ENCODE results near the gene CPSF4. TPM values are rescaled to one million over a fixed set of nuclear protein-coding genes. Genes with fewer than 3 reads are reported as not detected.

The CPSF4 gene
- polyA plus RNA-seq, 1 donor from 2014 or later: 209 TPM

- peaks cover 7% of the 10 kb centered on the region for H3K79me2 ChIP-seq (replicated peaks; ENCODE audit: insufficient read depth, low read length)
- H4K20me1 ChIP-seq (ENCODE audit: insufficient read depth): no peaks in the 10 kb centered on the region
- TF ChIP-seq, protein P1, sequence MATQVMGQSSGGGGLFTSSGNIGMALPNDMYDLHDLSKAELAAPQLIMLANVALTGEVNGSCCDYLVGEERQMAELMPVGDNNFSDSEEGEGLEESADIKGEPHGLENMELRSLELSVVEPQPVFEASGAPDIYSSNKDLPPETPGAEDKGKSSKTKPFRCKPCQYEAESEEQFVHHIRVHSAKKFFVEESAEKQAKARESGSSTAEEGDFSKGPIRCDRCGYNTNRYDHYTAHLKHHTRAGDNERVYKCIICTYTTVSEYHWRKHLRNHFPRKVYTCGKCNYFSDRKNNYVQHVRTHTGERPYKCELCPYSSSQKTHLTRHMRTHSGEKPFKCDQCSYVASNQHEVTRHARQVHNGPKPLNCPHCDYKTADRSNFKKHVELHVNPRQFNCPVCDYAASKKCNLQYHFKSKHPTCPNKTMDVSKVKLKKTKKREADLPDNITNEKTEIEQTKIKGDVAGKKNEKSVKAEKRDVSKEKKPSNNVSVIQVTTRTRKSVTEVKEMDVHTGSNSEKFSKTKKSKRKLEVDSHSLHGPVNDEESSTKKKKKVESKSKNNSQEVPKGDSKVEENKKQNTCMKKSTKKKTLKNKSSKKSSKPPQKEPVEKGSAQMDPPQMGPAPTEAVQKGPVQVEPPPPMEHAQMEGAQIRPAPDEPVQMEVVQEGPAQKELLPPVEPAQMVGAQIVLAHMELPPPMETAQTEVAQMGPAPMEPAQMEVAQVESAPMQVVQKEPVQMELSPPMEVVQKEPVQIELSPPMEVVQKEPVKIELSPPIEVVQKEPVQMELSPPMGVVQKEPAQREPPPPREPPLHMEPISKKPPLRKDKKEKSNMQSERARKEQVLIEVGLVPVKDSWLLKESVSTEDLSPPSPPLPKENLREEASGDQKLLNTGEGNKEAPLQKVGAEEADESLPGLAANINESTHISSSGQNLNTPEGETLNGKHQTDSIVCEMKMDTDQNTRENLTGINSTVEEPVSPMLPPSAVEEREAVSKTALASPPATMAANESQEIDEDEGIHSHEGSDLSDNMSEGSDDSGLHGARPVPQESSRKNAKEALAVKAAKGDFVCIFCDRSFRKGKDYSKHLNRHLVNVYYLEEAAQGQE (IDR thresholded peaks at IDR 0.05; ENCODE audit: borderline replicate concordance): no peak
- no peak for TF ChIP-seq TAF1 (IDR thresholded peaks at IDR 0.05; ENCODE audit: low read depth)
- no peak for TF ChIP-seq SMC3 (conservative IDR thresholded peaks at IDR 0.05; ENCODE audit: poor library complexity)
- TF ChIP-seq POLR2AphosphoS5 (IDR thresholded peaks at IDR 0.05): no peak
- no peak for TF ChIP-seq MXI1 (conservative IDR thresholded peaks at IDR 0.05; ENCODE audit: poor library complexity, severe bottlenecking)
- no peak for TF ChIP-seq EZH2 (IDR thresholded peaks at IDR 0.05; ENCODE audit: borderline replicate concordance, insufficient read depth, low read length, poor library complexity, severe bottlenecking)
- TF ChIP-seq RAD21 (conservative IDR thresholded peaks at IDR 0.05): no peak
- TF ChIP-seq EP300 (conservative IDR thresholded peaks at IDR 0.05; ENCODE audit: poor library complexity, severe bottlenecking): no peak
- TF ChIP-seq, protein P2, sequence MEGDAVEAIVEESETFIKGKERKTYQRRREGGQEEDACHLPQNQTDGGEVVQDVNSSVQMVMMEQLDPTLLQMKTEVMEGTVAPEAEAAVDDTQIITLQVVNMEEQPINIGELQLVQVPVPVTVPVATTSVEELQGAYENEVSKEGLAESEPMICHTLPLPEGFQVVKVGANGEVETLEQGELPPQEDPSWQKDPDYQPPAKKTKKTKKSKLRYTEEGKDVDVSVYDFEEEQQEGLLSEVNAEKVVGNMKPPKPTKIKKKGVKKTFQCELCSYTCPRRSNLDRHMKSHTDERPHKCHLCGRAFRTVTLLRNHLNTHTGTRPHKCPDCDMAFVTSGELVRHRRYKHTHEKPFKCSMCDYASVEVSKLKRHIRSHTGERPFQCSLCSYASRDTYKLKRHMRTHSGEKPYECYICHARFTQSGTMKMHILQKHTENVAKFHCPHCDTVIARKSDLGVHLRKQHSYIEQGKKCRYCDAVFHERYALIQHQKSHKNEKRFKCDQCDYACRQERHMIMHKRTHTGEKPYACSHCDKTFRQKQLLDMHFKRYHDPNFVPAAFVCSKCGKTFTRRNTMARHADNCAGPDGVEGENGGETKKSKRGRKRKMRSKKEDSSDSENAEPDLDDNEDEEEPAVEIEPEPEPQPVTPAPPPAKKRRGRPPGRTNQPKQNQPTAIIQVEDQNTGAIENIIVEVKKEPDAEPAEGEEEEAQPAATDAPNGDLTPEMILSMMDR (IDR thresholded peaks at IDR 0.05; ENCODE audit: poor library complexity, severe bottlenecking): no peak
- H3K36me3 ChIP-seq (ENCODE audit: insufficient read depth, low read length): no peaks in the 10 kb centered on the region
- no peaks in the 10 kb centered on the region for H3F3A ChIP-seq (ENCODE audit: insufficient read depth, low read length, poor library complexity, severe bottlenecking)
- H3K27ac ChIP-seq (ENCODE audit: low read length): no peak overlapping the region
- H3K9me3 ChIP-seq (ENCODE audit: low read length): no peaks in the 10 kb centered on the region
- no peak overlapping the region for H3K4me2 ChIP-seq (ENCODE audit: low read length)
- H3K27me3 ChIP-seq (ENCODE audit: insufficient read depth, low read depth, low read length): no peaks in the 10 kb centered on the region
- no peak overlapping the region for H2AFZ ChIP-seq (ENCODE audit: low read depth, low read length)
- H3K9me2 ChIP-seq (ENCODE audit: insufficient read depth, low read length): no peaks in the 10 kb centered on the region
- no peak overlapping the region for H3K9ac ChIP-seq (ENCODE audit: low read length)
- no peak overlapping the region for H3K4me3 ChIP-seq (ENCODE audit: low read length)
Measured at GRCh38 chr7:99456288-99456687, 17.5 kb downstream of the CPSF4 start.

DNA sequence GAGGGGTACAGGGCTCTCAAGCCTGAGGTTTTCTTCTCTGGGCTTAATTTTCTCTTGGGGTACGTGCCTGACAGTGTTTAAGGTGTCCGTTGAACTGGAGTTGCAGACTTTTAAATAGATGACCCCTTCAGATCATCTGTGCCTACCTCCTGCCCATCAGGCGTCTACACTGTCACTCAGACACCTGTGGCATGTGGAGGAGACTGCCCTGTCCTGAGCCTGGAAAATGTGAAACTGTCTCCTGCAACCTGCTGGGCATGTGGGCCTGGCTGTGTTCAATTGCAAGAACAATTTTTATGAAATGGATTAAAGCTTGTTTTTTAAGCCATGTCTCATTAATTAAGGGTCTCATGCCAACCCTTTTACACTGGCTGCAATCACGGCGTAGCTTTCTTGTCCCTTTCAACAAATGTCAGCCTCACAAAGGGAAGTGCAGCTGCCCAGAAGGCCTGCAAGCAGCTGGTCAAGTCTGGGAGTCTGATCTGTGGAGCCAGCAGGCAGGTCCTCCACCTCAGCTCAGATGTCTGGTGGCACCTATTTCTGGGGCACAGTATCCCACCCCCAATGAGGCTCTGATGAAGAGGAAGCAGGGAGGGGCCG, 18.4 kb downstream of the CPSF4 start:
- H2AFZ ChIP-seq (ENCODE audit: low read depth, low read length): no peak overlapping the region
- H3K4me3 ChIP-seq (ENCODE audit: low read length): no peak overlapping the region
- no peaks in the 10 kb centered on the region for H4K20me1 ChIP-seq (ENCODE audit: insufficient read depth)
- H3K4me2 ChIP-seq (ENCODE audit: low read length): no peak overlapping the region
- H3K36me3 ChIP-seq (ENCODE audit: insufficient read depth, low read length): no peaks in the 10 kb centered on the region
- TF ChIP-seq MXI1 (conservative IDR thresholded peaks at IDR 0.05; ENCODE audit: poor library complexity, severe bottlenecking) (no peak), POLR2AphosphoS5 (IDR thresholded peaks at IDR 0.05) (no peak)
- H3K27me3 ChIP-seq (ENCODE audit: insufficient read depth, low read depth, low read length): no peaks in the 10 kb centered on the region
- no peak overlapping the region for H3K27ac ChIP-seq (ENCODE audit: low read length)
- no peaks in the 10 kb centered on the region for H3K9me2 ChIP-seq (ENCODE audit: insufficient read depth, low read length)
- H3K79me2 ChIP-seq (replicated peaks; ENCODE audit: insufficient read depth, low read length): peaks cover 13% of the 10 kb centered on the region
- H3K9ac ChIP-seq (ENCODE audit: low read length): no peak overlapping the region
- no peaks in the 10 kb centered on the region for H3F3A ChIP-seq (ENCODE audit: insufficient read depth, low read length, poor library complexity, severe bottlenecking)
- H3K9me3 ChIP-seq (ENCODE audit: low read length): no peaks in the 10 kb centered on the region

All from neural cell (in vitro differentiated cells).